Skeletal muscle tissue (tissue), 4 donors: ENCODE results near the gene RNF31. TPM values are rescaled to one million over a fixed set of nuclear protein-coding genes. Genes with fewer than 3 reads are reported as not detected.

ENCODE experiments used
- H3K27ac ChIP-seq: one replicate; pipeline ENCODE4 v1.7.0; 2013; ENCODE audit warnings: mild to moderate bottlenecking, low read depth, low read length, inconsistent platforms
- H3K27me3 ChIP-seq, 3 donors: one replicate each; pipeline ENCODE4 v1.7.0; 2013; ENCODE audit warnings: low read length in 3 of 3; ENCODE audit not compliant: control insufficient read depth in 3 of 3, insufficient read depth in 3 of 3
- H3K36me3 ChIP-seq, 3 donors: one replicate each; pipeline ENCODE4 v1.7.0; 2013; ENCODE audit warnings: low read length in 3 of 3; ENCODE audit not compliant: control insufficient read depth in 3 of 3, insufficient read depth in 3 of 3
- H3K4me1 ChIP-seq, 3 donors: one replicate each; pipeline ENCODE4 v1.7.0; 2013; ENCODE audit warnings: low read length in 3 of 3, mild to moderate bottlenecking in 3 of 3; ENCODE audit not compliant: control insufficient read depth in 3 of 3, insufficient read depth in 3 of 3
- H3K4me3 ChIP-seq, 3 donors: one replicate each; pipeline ENCODE4 v1.7.0; 2013; ENCODE audit warnings: low read length in 3 of 3
- H3K9ac ChIP-seq, 3 donors: one replicate each; pipeline ENCODE4 v1.7.0; 2013; ENCODE audit warnings: low read length in 3 of 3, mild to moderate bottlenecking in 3 of 3, moderate library complexity in 2 of 3, low read depth in 1 of 3
- H3K9me3 ChIP-seq, 3 donors: one replicate each; pipeline ENCODE4 v1.7.0; 2013; ENCODE audit warnings: low read length in 3 of 3; ENCODE audit not compliant: control insufficient read depth in 3 of 3
- total RNA-seq: library from RNA; depleted of rRNA; stranded (reverse); fragments of >200 nt; gene quantifications from one replicate; pipeline ENCODE4 v1.2.3, GENCODE V29; 2014
- donor health status: Osteomylitis.

RNF31 gene
- total RNA-seq, 1 donor from 2014 or later = 33.4 TPM

GRCh38 chr14:24116128-24116814 is 31.0 kb upstream of the RNF31 start:
- Histone ChIP-seq H3K9me3 (no peaks in the 10 kb centered on the region), H3K36me3 (peaks cover 37 to 43% (median 38%) of the 10 kb centered on the region in 3 donors), H3K27ac (no peak overlapping the region), H3K4me1 (peaks cover 21 to 23% (median 21%) of the 10 kb centered on the region in 3 donors), H3K27me3 (no peaks in the 10 kb centered on the region), H3K9ac (peak overlapping the region; percentile 88 to 100 (median 94)), H3K4me3 (peak overlapping the region; percentile 85 to 98 (median 98))

DNA sequence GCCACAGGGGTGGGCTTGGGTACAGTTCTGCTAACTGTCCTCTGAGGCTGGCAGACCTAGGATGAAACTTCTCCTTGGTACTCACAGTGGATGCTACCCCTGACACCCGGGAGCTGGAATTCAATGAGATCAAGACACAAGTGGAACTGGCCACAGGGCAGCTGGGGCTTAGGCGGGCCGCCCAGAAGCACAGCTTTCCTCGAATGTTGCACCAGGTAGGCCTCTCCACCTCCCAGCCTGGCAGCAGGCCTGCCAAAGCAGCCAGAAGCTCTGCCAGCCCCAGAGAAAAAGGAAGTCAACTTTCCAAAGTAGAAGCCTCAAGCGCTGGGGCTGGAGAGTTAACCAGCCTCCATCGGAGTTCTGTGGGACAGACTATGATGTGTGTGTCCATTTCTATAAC is 30.1 kb upstream of the RNF31 start:
- Histone ChIP-seq H3K9me3 (no peaks in the 10 kb centered on the region), H3K27me3 (no peaks in the 10 kb centered on the region), H3K27ac (no peak overlapping the region), H3K4me3 (no peak overlapping the region), H3K4me1 (peaks cover 21 to 23% (median 21%) of the 10 kb centered on the region in 3 donors), H3K9ac (peak overlapping the region in 1 of 3 donors; percentile 0), H3K36me3 (peaks cover 44 to 50% (median 44%) of the 10 kb centered on the region in 3 donors)

- no peak overlapping the region for H3K4me3 ChIP-seq
- H3K27me3 ChIP-seq = no peaks in the 10 kb centered on the region
- H3K9ac ChIP-seq = peak overlapping the region in 1 of 3 donors; percentile 3
- H3K9me3 ChIP-seq = no peaks in the 10 kb centered on the region
- H3K27ac ChIP-seq = no peak overlapping the region
- peaks cover 59 to 66% (median 62%) of the 10 kb centered on the region in 3 donors for H3K36me3 ChIP-seq
- H3K4me1 ChIP-seq = peaks cover 15 to 19% (median 17%) of the 10 kb centered on the region in 3 donors
Observed at GRCh38 chr14:24119691-24120090, 27.6 kb upstream of the RNF31 start.

- Histone ChIP-seq H3K9me3 (no peaks in the 10 kb centered on the region), H3K27ac (no peak overlapping the region), H3K4me1 (peaks cover 4 to 8% (median 6%) of the 10 kb centered on the region in 3 donors), H3K27me3 (no peaks in the 10 kb centered on the region), H3K36me3 (peaks cover 59 to 66% (median 62%) of the 10 kb centered on the region in 3 donors), H3K9ac (no peak overlapping the region), H3K4me3 (no peak overlapping the region)
Observed at GRCh38 chr14:24121210-24121609, 26.1 kb upstream of the RNF31 start.

DNA sequence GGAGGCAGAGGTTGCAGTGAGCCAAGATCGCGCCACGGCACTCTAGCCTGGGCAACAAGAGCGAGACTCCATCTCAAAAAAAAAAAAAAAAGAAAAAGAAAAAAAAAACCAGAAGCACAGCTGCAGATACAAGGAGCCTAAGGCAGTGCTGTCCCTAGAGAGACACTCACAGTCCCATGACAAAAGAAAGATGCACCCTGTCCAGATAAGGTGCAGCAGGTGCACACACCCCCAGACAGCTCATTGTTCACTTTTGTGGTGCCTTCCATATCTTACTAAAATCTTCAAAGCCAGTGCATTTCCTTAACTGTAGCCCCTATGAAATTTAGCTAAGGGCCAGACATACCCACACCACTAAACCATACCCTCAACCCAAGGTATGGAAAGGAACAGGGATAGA is 24.9 kb upstream of the RNF31 start:
- no peak overlapping the region for H3K27ac ChIP-seq
- no peaks in the 10 kb centered on the region for H3K4me1 ChIP-seq
- H3K9me3 ChIP-seq = no peaks in the 10 kb centered on the region
- H3K36me3 ChIP-seq = peaks cover 57% of the 10 kb centered on the region in 3 donors
- no peak overlapping the region for H3K9ac ChIP-seq
- no peaks in the 10 kb centered on the region for H3K27me3 ChIP-seq
- H3K4me3 ChIP-seq = no peak overlapping the region

GRCh38 chr14:24122898-24123297 is 24.4 kb upstream of the RNF31 start:
- no peak overlapping the region for H3K27ac ChIP-seq
- H3K36me3 ChIP-seq = peaks cover 52 to 55% (median 54%) of the 10 kb centered on the region in 3 donors

DNA sequence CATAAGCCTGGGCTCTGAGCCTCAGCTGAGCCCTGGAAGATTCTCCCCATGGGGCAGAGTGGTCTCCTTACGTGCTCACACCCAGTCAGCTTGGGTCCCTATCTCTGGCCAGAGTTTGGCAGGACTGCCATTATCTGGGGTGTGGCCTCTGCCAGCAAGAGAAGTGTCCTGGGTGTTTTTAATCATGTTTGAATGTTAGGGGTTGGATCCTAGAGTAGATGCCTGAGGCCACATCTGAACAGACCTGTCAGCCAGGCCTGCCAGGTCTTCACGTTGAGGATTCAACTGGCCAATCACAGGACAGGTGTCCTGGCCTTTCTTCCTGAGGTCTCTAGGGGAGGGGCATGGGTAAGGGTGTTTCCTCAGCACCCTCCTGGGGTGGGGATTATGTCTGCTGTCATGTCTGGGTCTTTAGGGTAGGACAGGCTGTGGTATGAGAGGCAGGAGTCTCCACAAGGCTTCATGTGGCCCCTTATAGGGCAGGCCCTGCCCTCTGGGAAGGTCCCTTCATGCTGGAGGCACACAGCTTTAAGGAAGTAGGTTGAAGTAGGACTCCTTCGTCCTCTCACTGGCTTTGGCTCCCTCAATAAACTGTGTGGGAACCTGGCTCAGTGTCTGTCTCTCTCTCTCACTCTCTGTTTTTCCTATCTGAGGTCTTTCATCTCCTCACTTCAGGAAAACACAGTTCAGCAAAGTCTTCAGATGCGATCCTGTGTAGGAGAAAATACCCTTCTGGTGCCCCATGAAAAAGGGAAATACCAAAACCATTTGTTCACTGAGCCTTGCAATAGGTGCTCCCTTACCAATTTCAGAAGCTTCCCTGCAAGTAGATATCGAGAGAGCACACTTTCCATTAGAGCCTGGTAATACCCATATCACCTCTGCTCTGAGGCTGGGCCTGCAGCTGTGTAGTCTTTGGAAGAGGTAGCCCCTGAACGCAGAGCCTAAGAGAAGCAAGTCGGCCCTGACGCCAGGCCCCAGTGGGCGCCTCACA is 23.6 kb upstream of the RNF31 start:
- H3K9ac ChIP-seq = no peak overlapping the region

More at GRCh38 chr14:24122898-24123297, 24.4 kb upstream of the RNF31 start:
- Histone ChIP-seq H3K4me3 (no peak overlapping the region), H3K9me3 (no peaks in the 10 kb centered on the region), H3K4me1 (no peaks in the 10 kb centered on the region), H3K9ac (no peak overlapping the region), H3K27me3 (no peaks in the 10 kb centered on the region)

GRCh38 chr14:24126939-24127338 is 20.4 kb upstream of the RNF31 start:
- peaks cover 15 to 18% (median 17%) of the 10 kb centered on the region in 3 donors for H3K36me3 ChIP-seq
- no peaks in the 10 kb centered on the region for H3K27me3 ChIP-seq
- H3K9ac ChIP-seq = no peak overlapping the region
- H3K9me3 ChIP-seq = no peaks in the 10 kb centered on the region
- peaks cover 12 to 18% (median 15%) of the 10 kb centered on the region in 3 donors for H3K4me1 ChIP-seq
- H3K4me3 ChIP-seq = no peak overlapping the region
- no peak overlapping the region for H3K27ac ChIP-seq

More for the DNA sequence above, 23.6 kb upstream of the RNF31 start:
- Histone ChIP-seq H3K4me3 (no peak overlapping the region), H3K27me3 (no peaks in the 10 kb centered on the region), H3K27ac (no peak overlapping the region), H3K36me3 (peaks cover 44 to 47% (median 45%) of the 10 kb centered on the region in 3 donors), H3K9me3 (no peaks in the 10 kb centered on the region), H3K4me1 (no peaks in the 10 kb centered on the region)

- peaks cover 19 to 26% (median 21%) of the 10 kb centered on the region in 3 donors for H3K4me1 ChIP-seq
- no peaks in the 10 kb centered on the region for H3K27me3 ChIP-seq
- no peak overlapping the region for H3K27ac ChIP-seq
- no peak overlapping the region for H3K4me3 ChIP-seq
- H3K36me3 ChIP-seq = peaks cover 13 to 18% (median 14%) of the 10 kb centered on the region in 3 donors
- H3K9ac ChIP-seq = no peak overlapping the region
- no peaks in the 10 kb centered on the region for H3K9me3 ChIP-seq
Observed at GRCh38 chr14:24127673-24128072, 19.6 kb upstream of the RNF31 start.
